T-helper 1 cell (primary cell): Measurements from ENCODE around the gene TTC6.

ENCODE experiments used
- DNase-seq, 5 donors: peaks; one replicate each; pipeline ENCODE4 v3.0.0-alpha.2; 2012 to 2020

Gene TTC6

DNA sequence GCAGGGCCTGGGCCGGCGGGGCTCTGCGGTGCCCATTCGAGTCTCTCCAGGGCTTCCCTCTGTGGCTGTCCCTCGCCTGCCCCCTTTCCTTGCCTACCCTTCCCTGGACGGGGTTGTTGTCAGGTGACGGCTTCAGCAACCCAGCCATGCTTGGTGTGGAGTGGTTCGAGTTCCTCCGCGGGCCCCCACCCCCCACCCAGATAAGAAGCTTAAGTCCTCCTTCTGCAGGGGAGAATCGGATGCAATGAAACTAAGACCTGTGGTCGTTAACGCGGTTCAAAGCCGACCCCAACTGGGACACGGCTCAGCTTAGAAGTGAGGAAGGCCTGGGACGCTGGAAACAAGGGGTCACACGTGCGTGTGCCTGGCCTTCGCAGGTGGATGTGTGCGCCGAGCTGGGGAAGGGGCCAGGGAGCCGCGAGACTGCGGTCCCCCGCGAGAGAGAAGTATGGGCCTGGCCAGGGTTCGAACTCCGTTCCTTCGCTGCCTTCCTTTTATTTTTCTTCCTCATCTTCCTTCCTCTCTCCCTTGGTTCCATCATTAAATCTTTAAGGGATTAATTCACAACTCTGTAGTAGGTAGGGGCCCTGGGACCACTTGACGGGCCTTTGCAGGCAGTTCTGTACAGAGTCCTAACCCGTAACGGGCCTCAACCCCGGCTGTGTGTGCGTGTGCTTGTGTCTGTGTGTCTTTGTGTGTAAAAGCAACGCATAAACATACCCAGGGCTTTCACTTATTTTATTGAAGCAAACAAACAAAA lies 3.5 kb downstream of the TTC6 start:
- no peak for DNase-seq

DNA sequence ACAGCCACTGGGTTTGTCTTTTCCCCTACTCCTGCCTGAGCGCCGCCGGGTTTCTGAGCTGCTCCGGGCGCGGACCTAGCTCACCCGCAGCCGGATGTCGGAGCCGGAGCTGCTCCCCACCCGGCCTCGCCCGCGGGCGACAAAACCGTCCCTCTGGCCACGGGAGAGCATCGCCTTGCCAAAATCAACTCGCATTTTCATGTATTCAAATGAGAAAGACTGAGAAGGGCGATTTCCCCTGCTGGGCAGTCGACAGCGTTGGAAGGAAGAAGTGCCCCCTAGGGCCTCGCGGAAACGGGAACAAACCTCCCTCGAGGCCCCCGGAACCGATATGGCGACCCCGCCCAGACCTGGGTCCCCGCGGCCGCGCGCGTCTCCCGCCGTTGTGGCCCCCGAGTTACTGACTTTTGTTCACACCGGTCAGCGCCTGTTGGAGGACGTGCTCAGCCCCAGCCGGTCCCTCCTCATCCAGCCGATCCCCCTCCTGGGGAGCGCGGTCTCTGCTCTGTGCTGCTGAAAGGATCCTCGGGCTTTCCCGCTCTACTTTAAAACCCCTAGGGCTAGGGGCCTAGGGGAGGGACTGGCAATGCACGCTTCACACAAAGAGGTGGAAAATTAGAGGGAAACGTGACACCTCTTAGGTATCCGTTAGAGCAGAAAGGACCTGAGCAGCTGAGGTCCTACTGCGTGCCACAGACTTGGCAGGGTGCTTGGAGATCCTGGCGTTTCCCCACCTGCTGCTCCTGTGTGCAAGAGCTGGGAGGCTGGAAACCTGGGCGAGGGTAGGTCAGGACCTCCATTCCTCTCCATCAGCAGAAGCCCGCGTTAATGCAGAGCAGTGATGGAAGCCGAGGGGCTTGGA lies 4.3 kb downstream of the TTC6 start:
- DNase-seq = no peak

DNA sequence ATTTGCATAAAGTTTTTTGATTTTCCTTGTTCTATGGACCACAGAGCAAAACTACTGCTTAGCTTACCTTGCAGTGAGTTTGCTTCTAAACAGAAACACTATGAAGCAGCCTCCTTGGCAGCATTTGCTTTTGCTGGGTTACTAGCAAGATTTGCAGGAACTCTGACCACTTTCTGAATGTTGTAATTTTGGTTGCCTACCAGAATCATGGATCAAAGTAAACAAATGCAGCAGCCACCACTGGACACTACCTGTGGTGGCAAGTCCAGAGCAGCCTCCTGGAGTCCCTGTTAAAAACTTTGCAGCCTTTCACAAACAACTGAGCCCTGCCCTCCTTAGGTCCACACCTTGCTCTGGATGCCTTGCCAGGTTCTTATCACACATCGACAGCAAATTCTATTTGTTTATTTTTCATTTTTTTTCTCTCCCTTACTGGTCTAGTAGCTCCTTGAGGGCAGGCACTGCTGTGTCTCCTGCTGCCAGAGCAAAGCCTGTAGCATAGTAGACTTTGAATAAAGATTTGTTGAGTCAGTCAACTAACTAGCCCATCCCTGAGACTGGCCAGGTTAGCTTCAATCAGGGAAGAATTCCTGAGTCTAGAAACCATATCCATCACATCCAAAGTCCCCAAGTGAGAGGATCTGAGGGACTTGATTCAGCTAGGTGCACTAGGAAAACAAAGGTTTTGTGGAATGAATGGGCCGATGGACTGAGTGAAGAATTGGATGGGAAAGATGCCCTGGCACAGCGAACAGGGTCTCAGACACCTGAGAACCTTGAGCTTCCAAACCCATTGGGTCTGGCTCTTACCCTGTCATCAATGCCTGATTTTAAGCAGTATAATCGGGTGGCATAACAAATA lies 5.7 kb downstream of the TTC6 start:
- no peak for DNase-seq

DNA sequence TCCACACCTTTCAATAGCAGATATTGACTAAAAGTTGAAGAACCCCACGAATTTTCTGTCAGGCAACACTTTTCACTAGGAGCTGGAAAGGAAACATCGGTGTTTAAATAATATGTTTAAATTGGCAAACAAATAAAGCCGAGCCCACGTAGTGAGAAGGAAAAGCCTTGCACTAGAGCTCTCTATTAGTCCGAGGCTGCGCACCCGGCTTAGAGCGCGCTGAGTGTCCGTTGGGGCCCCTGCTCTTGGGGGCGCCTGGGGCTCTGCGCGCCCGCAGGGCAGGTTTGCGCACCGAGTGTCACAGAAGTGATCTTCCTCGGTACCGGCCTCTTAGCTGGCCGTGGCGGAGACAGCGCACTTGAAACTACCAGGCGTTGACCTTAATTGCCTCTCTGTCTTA lies 6.4 kb downstream of the TTC6 start:
- DNase-seq = no peak

DNA sequence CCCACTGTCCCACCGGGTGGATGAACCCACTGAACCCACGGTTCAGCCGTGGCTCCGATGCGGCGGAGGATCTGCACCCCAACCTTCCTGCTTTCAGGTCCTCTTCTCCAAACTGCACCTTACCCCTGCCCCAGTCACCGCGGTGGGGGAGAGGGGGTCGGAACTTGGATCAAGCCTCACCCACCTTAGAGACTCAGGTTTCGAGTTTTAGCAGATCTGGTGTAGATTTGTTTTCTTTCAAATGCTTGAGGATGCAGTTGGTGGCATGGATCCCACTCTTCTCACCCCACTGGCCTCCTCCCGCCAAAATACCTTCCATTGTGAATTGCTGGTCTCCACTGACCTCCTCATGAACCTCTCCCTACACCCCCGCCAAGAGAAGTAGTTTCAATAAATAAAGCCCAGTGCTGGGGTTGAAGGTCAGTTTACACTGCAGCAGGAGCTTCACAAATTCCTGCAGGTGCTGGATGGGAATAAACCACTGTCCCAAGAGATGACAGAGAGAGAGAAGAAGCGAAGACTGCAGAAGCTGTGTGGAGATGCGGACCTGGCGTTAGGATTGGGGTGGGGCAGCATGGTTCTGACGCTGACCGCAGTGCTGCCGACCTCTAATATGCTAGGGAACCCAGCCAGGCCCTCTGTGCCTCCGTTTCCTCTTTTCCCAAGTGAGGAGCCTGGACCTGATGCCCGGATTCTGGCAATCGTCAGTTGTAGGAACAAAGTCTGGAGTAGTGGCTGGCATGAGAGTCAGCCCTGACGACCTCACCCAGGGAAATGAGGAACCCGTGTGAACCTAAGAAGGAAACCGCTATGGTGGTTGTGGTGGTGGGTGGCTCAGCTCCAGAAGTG lies 7.4 kb downstream of the TTC6 start:
- no peak for DNase-seq

DNA sequence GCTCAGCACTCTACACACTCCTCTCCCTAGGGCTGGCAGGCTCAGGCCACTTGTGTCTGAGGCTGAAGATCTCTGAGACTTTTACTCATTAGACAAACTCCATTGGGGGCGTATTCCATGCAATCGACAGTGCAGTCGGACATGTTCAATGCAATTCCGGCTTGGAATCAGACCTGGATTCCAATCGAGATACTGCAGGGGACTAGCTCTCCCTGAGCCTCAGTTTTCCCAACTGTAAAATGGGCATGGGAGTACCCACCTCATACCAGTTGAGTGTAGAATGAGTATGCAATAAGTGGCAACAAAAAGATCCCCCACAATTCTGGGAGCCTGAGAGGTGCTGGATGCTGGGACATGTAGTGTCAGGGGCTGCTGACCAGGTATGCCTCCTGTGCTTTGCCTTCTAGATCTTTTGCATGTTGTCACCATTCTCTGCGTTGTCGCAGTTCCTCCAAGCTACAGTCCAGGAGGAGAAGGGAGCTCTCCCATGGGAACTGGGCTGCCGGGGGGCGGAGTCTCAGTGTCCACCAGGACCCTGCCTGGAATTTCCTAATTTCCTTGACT lies 8.3 kb downstream of the TTC6 start:
- no peak for DNase-seq

DNA sequence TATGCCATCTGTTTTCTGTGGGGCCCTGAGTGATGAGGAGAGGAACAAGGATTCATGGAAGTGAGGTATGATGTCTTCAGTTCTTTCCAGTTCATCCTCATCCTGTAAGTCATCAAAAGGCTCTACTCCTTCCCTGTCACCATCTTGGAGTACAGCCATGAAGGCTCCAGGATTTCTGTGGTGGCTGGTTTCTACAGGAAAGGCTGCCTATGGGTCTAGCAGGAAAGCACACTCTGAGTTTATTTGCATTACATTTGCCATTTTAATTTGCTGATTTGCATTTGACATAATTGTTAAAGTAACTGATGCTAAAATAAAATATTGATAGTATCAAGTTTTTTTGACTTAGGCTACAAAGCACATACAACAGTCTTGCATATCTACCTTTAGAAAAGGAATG lies 11.2 kb downstream of the TTC6 start:
- DNase-seq = no peak

DNA sequence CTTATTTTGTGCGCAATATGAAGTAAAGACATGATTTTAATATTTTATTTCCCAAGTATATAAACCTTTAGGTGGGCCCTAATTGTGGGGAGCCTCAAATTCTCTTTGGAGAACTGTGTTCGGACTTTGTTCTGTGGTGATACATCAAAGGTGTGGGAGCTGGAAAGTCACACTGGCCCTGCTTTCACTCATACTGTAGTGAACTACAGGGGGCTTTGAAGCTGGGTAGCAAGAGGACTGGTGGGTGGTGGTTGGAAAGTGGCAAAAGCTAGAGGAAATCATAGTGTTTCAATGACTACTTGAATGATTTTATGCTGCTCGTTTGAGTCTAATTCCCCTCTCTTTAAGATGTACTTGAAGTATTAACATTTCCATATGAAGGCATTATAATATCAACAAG lies 13.2 kb downstream of the TTC6 start:
- DNase-seq = no peak

DNA sequence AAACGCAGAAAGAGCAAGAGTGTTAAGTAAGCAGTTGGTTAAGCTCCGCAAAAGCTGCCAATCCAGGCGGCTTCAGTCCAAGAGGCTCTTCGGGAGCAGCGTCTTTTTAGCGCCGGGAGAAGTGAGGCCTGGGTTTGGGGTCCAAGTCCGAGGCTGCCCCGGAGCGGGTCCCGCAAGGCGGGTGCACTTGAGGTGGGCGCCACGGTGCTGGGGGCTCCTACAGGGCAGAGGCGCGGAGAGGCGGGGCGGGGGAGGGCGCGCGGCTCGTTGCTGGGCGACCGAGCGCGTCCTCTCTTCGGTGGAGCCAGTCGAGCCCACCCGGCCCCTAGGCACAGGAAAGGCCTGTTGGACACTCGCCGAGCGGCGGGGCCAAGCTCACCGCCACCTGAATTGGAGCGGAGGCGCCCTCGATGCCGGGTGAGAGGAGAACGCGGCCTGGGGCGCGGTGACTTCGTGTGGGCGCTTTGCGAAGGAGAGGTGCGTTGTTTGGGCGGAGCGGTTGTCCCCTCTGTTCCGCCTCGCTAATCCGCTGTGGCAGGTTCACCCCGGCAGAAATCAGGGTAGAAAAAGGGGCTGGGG lies 15.6 kb downstream of the TTC6 start:
- no peak for DNase-seq

DNA sequence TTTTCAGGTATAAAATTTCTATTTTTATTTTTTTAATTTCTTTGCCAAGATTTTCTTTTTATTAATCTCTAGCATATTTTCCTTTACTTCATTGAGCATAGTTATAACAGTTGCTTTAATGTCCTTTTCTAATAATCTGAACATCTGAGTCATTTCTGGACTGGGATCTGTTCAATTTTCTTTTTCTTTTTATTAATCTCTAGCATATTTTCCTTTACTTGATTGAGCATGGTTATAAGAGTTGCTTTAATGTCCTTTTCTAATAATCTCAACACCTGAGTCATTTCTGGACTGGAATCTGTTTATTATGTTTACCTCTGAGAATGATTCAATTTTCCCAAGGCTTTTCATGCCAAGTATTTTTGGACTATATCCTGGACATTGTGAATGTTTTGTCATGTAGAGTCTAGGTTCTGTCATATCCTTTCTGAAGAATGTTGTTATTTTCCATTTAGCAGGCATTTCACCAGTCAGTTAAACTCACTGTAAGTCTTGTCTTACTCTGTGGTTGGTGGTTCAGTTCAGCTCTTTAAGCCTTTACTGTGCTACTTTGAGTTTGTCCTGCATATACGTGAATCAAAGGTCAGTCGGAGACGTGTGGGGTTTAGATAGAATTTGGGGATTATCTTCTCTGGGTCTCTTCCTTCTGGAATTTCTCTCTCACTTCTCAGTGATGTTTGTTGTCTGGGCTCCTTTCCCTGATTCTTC lies 20.3 kb downstream of the TTC6 start:
- no peak for DNase-seq

DNA sequence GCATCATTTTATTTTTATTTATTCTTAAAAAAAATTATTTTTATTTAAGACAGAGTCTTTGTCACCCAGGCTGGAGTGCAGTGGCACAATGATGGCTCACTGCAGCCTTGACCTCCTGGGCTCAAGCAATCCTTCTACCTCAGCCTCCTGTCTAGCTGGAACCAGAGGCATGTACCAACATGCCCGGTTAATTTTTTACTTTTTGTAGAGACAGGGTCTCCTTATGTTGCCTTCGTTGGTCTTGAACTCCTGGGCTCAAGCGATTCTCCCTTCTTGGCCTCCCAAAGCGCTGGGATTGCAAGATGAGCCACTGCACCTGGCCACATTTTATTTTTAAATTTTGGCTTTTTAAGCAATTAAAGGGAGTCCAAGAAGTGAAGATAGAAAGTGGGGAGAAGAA lies 21.4 kb downstream of the TTC6 start:
- DNase-seq = no peak

DNA sequence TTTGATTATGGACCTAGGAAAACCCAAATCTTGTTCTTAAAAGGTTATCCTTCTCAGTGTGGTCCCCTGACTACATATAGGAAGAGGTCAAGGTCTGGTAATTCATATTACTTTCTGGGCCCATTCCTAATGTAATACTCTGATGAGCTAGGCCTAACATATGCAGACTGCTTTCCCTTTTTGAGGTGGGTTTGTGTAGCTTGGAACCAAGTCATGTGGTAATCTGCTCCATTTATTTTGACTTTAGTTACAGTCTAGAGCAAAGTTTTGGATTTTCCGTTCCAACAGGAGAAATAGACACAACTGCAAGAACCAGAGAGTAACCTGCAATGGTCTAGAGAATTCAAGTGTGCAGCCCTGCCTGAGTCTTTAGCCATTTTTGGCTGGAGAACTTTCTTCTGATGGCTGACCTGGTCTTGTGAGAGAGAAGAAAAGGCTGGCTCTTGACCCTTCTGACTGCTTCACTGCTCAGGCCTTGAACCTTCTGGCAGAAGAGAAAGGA lies 22.5 kb downstream of the TTC6 start:
- DNase-seq = no peak

DNA sequence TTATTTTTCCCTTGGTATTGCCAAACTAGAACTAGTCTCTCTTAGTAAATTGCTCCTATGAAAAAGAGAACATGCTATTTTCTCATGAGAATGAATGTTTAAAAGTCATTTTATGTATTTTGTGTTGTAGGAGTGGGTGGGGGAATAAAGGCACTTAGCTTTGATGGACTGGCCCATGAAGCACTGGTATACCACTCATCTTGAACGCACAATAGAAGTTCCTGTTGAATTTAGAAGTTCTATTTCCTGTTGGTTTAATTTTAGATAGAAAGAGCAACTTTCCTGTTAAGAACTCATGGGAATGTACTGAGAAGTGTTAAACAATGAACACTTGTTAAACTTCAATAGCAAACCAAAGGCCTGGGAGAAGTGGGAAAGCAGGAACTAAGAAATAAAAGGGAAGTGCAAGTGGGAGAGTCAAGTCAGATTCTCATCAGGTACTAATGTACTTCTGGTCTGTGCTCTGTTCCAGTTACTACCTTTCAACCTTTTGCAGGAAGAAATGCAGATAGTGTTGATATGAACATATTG lies 23.1 kb downstream of the TTC6 start:
- no peak for DNase-seq

DNA sequence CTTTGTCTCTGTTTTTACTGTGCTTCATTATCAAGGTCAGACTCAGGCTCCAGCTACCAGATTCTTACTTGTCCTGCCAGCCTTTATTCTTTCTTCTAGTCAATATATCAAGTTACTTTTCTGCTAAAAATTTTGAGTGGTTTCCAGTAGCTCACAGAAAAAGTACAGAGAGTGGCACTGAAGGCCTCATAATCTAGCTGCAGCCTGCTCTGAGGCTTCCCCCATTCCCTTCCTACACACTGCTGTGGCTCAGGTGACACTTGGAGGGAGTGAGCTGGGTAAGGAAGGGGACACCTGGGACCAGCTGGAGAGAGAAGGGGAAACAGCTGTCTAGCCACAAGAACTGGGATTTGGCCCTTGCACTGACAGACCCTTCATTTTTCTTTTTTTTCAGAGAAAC lies 25.4 kb downstream of the TTC6 start:
- DNase-seq = no peak

DNA sequence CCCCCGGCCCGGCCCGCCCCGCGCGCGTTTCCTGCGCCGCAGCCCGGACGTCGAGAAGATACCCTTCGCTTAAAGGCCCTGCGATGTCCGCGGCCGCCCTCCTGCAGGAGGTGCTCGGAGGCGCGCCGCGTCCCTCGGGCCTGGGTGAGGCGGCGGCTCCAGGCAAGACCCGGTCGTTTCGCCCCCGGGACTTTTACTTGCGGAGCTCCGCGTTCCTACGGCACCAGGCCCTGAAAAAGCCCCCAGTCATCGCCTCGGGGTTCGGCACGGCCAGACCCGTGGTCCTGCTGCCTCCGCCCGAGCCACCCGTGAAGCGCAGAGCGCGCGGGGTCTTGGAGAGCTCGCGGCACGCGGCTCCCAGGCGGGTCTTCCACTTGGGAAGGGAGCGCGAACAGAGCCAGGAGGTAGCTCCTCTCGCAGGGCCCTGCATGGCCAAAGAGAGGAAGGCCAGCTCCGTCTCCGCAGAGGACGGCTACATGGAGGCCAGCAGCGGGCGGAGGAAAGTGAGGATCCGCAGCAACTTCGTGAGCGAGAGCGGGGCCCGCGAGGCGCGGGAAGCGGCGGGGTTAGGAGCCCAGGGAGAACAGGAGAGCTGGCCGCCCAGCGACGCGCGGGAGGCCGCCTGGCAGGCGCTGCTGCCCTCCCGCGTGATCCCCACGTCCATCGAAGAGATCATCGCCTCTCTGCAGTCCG lies 26.9 kb downstream of the TTC6 start:
- no peak for DNase-seq

DNA sequence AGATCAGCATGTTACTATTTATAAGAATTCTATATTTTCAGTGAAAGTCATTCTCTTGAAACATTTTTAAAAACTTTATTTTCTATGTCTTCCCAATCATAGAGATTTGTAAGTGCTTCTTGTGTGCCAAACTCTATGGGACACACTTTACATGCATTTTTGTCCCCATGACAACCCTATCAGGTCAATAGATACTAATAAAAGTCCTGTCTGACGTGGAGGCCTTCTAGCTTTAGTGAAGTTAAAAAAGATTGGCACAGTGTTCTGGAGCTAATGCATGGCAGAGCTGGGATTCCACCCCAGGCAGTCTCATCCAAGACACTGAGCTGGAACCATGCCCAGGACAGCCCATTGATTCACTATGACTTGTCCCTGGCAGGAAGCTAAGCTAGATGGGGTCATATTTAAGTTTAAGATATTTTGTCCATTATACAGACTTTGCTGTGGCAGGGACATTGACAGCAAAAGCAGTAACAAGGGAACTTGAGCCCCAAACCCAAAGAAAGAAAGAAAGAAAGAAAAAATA lies 28.1 kb downstream of the TTC6 start:
- DNase-seq = no peak

DNA sequence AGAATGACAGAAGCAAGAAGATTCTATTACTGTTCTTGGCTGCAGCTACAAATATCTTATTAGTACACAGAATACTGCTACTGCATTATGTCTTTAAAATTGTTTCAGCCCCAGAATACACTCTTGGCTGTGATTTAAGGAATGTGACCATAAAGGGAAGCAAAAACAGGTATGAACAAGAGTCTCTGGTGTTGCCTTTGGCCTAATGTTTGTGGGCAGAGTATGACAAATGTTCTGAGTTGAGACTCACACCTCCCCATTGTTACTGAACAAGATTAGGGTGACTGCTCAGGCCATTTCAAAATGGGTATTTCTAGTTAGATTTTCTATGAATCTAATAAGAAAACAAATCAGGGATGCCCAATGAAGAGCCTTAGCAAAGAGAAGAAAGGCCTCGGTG lies 28.5 kb downstream of the TTC6 start:
- no peak for DNase-seq

DNA sequence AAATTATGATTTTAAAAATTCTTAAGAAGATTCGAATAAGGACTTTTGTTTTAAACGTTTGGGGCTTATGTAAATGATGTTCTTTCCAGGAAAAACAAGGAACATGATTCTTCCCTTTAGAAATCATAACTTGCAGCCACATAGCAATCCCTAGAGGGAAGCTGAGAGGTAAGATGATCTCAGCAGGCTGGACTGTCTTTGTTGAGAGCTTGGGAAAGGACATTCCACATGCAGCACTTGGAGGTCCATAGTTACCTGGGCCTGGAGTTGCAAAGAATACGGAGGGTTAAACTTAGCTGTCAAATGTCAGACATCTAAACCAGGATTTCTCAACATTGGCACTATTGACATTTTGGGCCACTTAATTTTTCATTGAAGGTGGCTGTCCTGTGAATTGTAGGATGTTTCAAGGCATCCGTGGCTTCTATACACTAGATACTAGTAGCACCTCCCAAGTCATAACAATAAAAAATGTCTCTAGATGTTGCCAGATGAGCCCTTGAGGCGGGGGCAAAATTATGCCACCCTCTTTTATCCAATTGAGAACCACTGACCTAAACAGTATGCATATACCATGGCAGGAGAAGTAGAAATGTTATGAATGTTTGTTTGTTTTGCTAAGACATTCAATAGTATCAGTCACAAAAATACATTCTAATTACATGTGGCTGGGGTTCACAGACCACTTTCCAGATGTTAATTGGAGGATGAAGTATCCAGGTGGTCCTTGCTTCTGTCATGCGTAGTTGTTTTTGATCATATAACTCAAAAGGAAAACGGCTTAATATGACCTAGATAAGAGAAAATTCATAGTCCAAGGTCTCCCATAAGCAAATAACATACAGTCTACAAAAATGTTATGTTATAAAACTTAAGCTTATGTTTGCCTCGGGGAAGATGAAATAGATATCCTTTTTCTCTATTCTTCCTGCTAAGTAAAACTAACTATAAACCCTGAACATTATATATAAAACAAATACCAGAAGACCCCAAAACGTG lies 30.5 kb downstream of the TTC6 start:
- no peak for DNase-seq
